Upper lobe of right lung (tissue), 1 donor: ENCODE measurements around the gene ZNF469. TPM values are rescaled to one million over a fixed set of nuclear protein-coding genes. Genes with fewer than 3 reads are reported as not detected.

Experiments used
- ATAC-seq: fragments of 200-7000 bp; cut with Tn5 transposase; one replicate; pipeline ENCODE4 v1.9.1; 2020; ENCODE audit warnings: mild to moderate bottlenecking, moderate library complexity
- DNase-seq: peaks from one replicate; pipeline ENCODE4 v3.0.0-alpha.2; 2020
- H3K27ac ChIP-seq: fragments of 200-600 bp; one replicate; pipeline ENCODE4 v1.8.0; 2022
- H3K27me3 ChIP-seq: fragments of 200-600 bp; one replicate; pipeline ENCODE4 v1.8.0; 2022; ENCODE audit warnings: mild to moderate bottlenecking
- H3K36me3 ChIP-seq: fragments of 200-600 bp; one replicate; pipeline ENCODE4 v1.8.0; 2022
- H3K4me1 ChIP-seq: fragments of 200-600 bp; one replicate; pipeline ENCODE4 v1.8.0; 2022
- H3K4me3 ChIP-seq: fragments of 200-600 bp; one replicate; pipeline ENCODE4 v1.8.0; 2022; ENCODE audit warnings: mild to moderate bottlenecking
- H3K9me3 ChIP-seq: fragments of 200-600 bp; one replicate; pipeline ENCODE4 v1.8.0; 2022
- intact Hi-C: fragments of 100-400 bp; cut with DNase I; formaldehyde crosslinking; loops from one replicate; pipeline ENCODE4 v1.11.0; 2022
- total RNA-seq: library from RNA; stranded (reverse); fragmentation: NEBNext Ultra II Directional; extraction: Animal tissue kit (Norgen Biotek cat#: 25700); gene quantifications from one replicate; pipeline ENCODE4 v1.2.1, GENCODE V29; 2021
- TF ChIP-seq, protein P1 (sequence below): fragments of 200-600 bp; IDR thresholded peaks from one replicate; pipeline ENCODE4 v1.8.0; 2022; ENCODE audit warnings: antibody characterized with exemption
- donor health status: DM: no; HTN: yes; CAD: no; lungs with severe emphysema.

Gene ZNF469
- total RNA-seq, 1 donor from 2014 or later, result 2.1 TPM

DNA sequence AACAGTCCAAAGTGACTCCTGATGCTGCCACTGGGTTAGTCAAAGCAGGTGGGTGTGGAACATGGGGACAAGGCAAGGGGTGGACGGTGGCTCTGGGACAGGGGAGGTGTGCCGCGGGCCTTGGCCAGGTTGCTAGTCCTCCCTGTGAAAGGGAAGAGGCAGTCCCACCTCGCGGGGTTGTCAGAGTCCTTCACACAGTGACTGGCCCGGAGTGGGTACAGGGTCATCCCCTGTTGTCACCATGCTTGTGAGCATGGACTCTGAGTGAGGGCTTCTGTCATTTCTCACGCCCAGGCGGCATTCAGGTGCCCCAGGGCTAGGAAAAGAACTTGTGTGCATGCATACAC is 3.1 kb upstream of the ZNF469 start:
- H3K27ac ChIP-seq, result no peak overlapping the region
- no peaks in the 10 kb centered on the region for H3K9me3 ChIP-seq
- DNase-seq, result peak; percentile 42
- intact Hi-C loops, result no loop called here
- TF ChIP-seq, protein P1, sequence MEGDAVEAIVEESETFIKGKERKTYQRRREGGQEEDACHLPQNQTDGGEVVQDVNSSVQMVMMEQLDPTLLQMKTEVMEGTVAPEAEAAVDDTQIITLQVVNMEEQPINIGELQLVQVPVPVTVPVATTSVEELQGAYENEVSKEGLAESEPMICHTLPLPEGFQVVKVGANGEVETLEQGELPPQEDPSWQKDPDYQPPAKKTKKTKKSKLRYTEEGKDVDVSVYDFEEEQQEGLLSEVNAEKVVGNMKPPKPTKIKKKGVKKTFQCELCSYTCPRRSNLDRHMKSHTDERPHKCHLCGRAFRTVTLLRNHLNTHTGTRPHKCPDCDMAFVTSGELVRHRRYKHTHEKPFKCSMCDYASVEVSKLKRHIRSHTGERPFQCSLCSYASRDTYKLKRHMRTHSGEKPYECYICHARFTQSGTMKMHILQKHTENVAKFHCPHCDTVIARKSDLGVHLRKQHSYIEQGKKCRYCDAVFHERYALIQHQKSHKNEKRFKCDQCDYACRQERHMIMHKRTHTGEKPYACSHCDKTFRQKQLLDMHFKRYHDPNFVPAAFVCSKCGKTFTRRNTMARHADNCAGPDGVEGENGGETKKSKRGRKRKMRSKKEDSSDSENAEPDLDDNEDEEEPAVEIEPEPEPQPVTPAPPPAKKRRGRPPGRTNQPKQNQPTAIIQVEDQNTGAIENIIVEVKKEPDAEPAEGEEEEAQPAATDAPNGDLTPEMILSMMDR, result no peak
- ATAC-seq, result no peak
- no peaks in the 10 kb centered on the region for H3K36me3 ChIP-seq
- H3K27me3 ChIP-seq, result peaks cover 18% of the 10 kb centered on the region
- peaks cover 7% of the 10 kb centered on the region for H3K4me1 ChIP-seq
- H3K4me3 ChIP-seq, result no peak overlapping the region

DNA sequence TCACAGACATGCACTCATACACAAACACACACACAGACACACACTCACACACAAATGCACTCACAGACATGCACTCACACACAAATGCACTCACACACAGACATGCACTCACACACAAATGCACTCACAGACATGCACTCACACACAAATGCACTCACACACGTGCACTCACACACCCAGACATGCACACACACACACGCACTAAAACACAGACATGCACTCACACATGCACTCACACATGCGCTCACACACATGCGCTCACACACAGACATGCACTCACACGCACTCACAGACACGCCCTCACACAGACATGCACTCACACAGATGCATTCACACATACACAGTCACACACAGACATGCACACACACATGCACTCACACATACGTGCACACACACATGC is 2.7 kb upstream of the ZNF469 start:
- Histone ChIP-seq H3K27ac (no peak overlapping the region), H3K4me1 (peaks cover 7% of the 10 kb centered on the region), H3K27me3 (peaks cover 22% of the 10 kb centered on the region), H3K4me3 (no peak overlapping the region), H3K36me3 (no peaks in the 10 kb centered on the region), H3K9me3 (no peaks in the 10 kb centered on the region)
- TF ChIP-seq, protein P1, result no peak
- intact Hi-C loops, result no loop called here
- ATAC-seq (no peak), DNase-seq (no peak)

DNA sequence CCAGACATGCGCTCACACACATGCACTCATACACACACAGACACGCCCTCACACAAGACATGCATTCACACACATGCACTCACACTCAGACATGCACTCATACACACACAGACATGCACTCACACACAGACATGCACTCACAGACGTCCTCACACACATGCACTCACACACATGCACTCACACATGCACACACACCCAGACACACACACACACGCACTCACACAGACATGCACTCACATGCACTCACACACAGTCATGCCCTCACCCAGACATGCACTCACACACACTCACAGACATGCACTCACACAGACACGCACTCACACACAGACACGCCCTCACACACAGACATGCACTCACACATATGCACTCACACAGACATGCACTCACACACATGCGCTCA is 2.1 kb upstream of the ZNF469 start:
- H3K27me3 ChIP-seq, result peaks cover 23% of the 10 kb centered on the region
- H3K4me1 ChIP-seq, result peaks cover 7% of the 10 kb centered on the region
- intact Hi-C loops, result no loop called here
- no peaks in the 10 kb centered on the region for H3K9me3 ChIP-seq
- H3K36me3 ChIP-seq, result no peaks in the 10 kb centered on the region
- no peak overlapping the region for H3K4me3 ChIP-seq
- TF ChIP-seq, protein P1, result no peak
- no peak overlapping the region for H3K27ac ChIP-seq
- ATAC-seq, result no peak
- no peak for DNase-seq

DNA sequence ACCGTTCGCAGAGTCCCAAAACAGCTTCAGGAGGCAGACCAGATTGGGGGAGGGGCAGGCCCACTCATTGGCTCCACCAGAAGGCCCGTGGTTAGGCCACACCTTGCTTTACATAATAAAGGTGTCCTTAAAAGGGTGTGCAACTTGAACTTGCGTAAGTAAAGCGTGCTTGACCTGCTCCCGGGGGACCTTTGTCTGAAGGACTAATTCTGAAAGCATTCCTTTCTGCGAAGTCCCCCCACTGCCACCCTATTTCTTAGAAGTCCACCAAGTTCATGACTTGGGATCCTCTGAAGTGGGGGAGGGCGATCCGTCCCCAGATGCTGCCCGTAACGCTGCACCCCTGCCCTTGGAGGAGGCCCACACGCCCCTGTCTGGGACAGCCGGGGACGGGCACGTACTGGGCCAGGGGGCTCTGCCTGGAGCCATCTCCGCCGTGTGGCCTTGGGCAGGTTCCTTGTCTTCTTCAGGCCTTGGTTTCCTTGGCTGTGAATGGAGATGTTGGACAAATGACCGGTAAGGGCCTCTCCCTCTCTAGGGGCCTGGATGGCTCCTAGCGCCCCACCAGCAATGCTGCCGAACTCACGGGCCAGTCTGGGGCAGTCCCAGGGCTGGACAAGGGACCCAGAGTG is 823 bp upstream of the ZNF469 start:
- DNase-seq, result peak; percentile 79
- no peak overlapping the region for H3K4me3 ChIP-seq
- H3K4me1 ChIP-seq, result peaks cover 7% of the 10 kb centered on the region
- H3K9me3 ChIP-seq, result no peaks in the 10 kb centered on the region
- H3K27me3 ChIP-seq, result peaks cover 23% of the 10 kb centered on the region
- no peak overlapping the region for H3K27ac ChIP-seq
- TF ChIP-seq, protein P1, result no peak
- ATAC-seq, result peak; percentile 35
- H3K36me3 ChIP-seq, result no peaks in the 10 kb centered on the region
- intact Hi-C loops, result no loop called here

DNA sequence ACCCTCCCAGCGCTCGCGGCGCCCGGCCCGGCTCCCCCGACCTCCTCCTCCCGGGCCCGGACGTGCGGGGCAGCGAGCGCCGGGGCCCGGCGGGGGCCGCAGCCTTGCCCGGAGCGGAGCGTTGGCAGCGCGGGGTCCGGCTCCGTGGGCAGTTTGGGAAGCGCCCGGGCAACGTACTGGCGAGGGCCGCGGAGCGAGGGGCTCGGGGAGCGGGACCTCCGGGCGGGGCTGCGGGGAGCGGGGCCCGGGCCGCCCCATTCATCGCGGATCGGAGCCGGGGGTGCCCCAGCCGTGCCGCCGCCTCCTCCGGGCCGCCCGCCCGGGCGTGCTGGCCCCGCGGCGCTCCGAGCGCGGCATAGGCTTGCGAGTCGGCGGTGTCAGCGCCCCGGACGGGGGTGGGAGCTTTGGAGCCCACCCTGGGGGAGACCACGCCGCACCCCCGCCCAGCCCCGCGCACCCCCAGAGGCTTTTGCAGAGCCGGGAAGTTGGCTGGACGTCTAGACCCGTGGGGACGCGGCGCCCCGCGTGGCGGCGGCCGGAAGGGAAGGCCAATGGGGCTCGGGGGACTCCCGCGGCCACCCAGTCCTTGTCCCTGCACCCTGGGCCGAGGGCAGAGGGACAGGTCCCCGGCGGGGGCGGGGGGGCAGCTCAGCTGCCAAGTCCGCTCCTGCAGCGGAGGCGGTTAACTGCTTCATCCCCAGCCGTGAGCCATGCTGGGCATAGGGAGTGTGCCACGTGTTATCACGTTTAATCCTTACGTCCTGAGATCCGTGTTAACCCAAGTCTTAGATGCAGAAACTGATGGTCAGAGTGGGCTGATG is 852 bp downstream of the ZNF469 start:
- Histone ChIP-seq H3K36me3 (no peaks in the 10 kb centered on the region), H3K4me1 (peaks cover 13% of the 10 kb centered on the region), H3K4me3 (peak overlapping the region; percentile 19), H3K27ac (no peak overlapping the region), H3K9me3 (no peaks in the 10 kb centered on the region), H3K27me3 (peaks cover 21% of the 10 kb centered on the region)
- TF ChIP-seq, protein P1, result peak; percentile 54
- ATAC-seq (peak; percentile 30), DNase-seq (peak; percentile 76)
- intact Hi-C loops, result no loop called here
